Stimulated activated naive CD8-positive, alpha-beta T cell treated with anti-CD3 and anti-CD28 coated beads, Interleukin-15, Interleukin-2, amounts not matched to agents 100 U/mL and 50 U/mL, for 24 hours (primary cell): ENCODE data around the gene ZNF296.
A peak's percentile ranks its signal among the peaks of the same experiment; 100 is the strongest.
"Not testable (repeated sequence)": the region's sequence is repeated elsewhere in the genome, so short reads cannot be mapped to it uniquely, and the experiment has no call there.

Source experiments
- ATAC-seq: fragments of 150-1000 bp; cut with Tn5 transposase; one replicate; pipeline ENCODE4 v1.10.0; 2021
- DNase-seq: peaks from one replicate; pipeline ENCODE4 v3.0.0; 2021

Gene ZNF296

DNA sequence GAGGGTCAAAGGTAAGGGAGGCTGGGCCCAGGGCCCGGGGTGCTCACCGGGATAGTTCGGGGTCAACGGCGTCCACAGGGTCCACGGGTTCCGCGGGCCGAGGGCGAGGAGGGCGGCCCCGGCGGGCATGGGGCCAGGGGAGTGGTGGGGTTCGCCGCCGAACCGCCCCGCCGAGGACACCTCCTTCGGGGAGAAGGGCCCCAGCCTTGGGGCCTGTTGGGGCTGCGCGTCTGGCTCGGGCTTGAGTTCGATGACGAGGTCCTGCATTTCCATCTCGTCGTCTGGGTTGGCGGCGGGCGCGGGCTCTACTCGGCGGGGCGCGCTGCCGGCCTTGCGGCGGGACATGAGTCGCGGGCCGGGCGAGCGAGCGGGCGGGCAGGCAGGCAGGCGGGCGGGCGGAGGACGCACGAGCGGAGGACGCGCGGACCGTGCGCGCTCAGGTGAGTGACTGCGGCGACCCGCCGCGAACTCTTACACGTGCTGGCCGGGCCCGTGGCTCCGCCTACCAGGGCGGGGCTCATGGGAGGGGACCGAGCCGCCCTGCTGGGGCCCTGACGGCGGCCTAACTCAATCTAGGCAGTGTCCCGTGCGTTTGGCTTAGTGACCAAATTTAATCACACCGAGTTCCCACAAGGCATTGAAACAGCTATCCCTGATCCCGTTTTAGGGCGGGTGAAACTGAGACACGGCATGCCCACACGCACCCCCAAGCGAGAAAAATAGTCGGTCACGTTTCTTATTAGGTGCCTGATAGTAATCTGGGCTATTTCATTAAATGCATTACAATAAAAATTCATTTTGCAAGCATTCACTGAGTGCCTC lies at the start of gene ZNF296:
Gene ZNF296, minus strand, starts transcription at position 450 of the 822 bp plus-strand sequence. Its CDS starts 105 bp downstream, at position 345.
- ATAC-seq (peak; percentile 83), DNase-seq (peak; percentile 88)

GRCh38 chr19:45125360-45125759 lies 49.1 kb upstream of the ZNF296 start:
- ATAC-seq, result no peak

GRCh38 chr19:45124021-45124420 lies 47.7 kb upstream of the ZNF296 start:
- no peak for ATAC-seq
- DNase-seq, result no peak

More at GRCh38 chr19:45125360-45125759, 49.1 kb upstream of the ZNF296 start:
- no peak for DNase-seq

DNA sequence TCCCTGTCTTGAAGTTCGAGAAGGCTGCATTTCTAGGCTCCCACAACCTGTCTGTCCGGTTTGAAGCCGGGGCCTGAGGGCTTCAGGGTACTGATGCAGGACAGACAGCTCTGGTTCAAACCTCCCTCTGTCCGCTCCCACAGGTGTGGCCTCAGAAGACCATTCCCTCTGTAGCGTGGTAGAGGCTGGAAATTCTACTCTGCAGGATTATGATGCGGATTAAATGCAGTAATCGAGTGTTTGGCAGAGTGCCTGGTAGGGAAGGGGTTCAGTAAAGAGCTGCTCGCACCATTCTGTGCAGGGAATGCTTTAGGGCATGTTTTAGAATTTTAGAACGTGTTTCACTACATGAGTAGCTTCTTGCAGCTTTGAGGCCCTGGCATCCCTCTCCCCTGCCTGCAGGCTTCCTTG lies 47.2 kb upstream of the ZNF296 start:
- ATAC-seq (no peak), DNase-seq (no peak)

- DNase-seq (no peak), ATAC-seq (no peak)
Observed at GRCh38 chr19:45122832-45123231, 46.6 kb upstream of the ZNF296 start.

DNA sequence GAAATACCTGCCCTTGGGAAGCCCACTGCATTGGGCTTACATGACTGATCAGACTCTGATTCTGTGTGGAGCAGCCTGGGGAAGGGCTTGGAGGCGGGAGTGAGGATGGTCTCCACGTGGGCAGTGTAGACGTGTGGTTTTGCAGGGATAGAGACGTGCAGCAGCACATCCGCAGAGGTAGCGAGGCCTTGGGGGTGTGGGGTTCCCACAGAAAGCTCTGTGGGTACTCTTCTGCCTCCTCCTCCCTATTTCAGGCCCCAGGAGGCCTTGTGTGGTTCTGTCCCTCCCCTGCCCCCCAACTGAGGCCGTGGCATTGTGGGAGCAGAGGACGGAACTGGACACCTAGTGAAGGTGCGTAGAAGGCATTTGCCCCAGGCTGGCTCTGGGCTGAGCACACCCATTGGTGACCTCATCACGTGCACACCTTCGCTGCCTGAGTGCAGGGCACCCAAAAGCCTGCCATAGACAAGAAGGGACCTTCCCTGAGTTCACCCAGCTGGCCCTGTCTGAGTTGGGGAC lies 45.6 kb upstream of the ZNF296 start:
- DNase-seq, result peak; percentile 31
- no peak for ATAC-seq

- DNase-seq (no peak), ATAC-seq (no peak)
Observed at GRCh38 chr19:45119582-45119981, 43.3 kb upstream of the ZNF296 start.

DNA sequence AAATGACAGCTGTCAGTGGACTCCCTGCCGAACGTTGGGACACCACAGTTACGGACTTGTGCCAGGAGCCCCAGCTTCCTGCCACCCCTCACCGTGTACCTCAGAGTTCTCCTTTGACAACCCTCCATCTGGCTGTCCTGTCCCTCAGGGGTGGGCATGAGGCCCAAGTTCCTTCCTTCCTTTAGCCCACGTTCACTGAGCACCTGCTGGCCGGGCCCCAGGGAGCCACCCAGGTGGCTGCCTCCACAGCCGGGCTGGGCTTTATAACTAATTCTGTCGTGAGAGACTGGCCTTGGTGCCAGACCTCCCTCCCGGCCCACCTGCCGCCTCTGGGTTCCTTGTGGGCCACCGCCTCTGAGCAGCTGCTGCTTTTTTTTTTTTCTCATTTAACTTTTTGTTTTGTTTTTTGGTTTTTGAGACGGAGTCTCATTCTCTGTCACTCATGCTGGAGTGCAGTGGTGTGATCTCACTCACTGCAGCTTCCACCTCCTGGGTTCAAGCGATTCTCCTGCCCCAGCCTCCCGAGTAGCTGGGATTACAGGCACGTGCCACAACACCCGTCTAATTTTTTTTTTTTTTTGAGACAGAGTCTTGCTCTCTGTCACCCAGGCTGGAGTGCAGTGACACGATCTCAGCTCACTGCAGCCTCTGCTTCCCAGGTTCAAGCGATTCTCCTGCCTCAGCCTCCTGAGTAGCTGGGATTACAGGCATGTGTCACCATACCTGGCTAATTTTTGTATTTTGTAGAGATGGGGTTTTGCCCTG lies 42.5 kb upstream of the ZNF296 start:
- not testable (repeated sequence) for DNase-seq, ATAC-seq

GRCh38 chr19:45118106-45118505 lies 41.8 kb upstream of the ZNF296 start:
- ATAC-seq, result no peak
- DNase-seq, result no peak

- ATAC-seq, result peak; percentile 26
Observed at GRCh38 chr19:45117671-45118070, 41.4 kb upstream of the ZNF296 start.

GRCh38 chr19:45117167-45117594 lies 40.9 kb upstream of the ZNF296 start:
- peak; percentile 82 for DNase-seq
- peak; percentile 86 for ATAC-seq

More at GRCh38 chr19:45117671-45118070, 41.4 kb upstream of the ZNF296 start:
- no peak for DNase-seq

- ATAC-seq (no peak), DNase-seq (no peak)
Observed at GRCh38 chr19:45115809-45116615, 39.7 kb upstream of the ZNF296 start.

- ATAC-seq, result no peak
Observed at GRCh38 chr19:45114116-45114515, 37.8 kb upstream of the ZNF296 start.

DNA sequence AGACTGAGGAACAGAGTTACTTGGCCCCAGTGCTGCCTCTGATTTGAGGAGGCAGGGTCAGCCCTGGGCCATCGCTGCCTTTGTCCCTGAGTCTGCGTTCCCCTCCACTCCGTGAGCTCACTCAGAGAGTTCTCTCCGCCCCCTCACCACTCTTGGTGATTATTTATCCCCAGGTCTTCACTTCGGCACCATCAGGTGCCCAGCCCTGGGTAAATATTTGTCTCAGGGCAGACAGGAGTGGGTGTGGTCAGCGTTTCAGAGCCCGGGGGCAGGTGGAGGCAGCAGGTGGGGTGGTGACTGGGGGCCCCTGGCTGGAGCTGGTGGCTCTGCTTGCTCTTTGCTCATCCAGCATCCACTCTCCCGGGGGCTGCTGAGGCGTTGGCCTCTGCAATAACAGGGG lies 37.4 kb upstream of the ZNF296 start:
- ATAC-seq, result no peak
- no peak for DNase-seq

More at GRCh38 chr19:45114116-45114515, 37.8 kb upstream of the ZNF296 start:
- no peak for DNase-seq

GRCh38 chr19:45112111-45112827 lies 36.0 kb upstream of the ZNF296 start:
- DNase-seq (no peak), ATAC-seq (no peak)

DNA sequence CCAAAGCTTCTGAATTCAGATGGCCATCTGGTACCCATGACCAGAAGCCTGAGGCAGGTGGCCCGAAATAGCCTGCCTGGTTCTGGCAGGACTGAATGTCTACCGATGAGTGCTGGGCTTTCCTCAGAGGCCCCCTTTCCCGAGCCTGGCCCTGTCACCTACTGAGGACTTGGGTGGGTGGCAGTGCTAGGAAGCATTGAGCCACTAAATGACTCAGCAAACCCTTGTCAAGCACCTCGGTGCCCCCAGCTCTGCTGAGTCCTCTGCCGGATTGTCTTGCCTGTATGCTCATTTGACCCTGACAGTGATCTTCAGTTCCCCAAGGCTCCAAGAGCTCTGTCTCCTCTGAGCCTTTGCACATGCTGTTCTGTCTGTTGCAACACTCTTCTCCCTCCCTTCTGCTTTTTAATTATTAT lies 34.6 kb upstream of the ZNF296 start:
- DNase-seq (peak; percentile 39), ATAC-seq (peak; percentile 85)

DNA sequence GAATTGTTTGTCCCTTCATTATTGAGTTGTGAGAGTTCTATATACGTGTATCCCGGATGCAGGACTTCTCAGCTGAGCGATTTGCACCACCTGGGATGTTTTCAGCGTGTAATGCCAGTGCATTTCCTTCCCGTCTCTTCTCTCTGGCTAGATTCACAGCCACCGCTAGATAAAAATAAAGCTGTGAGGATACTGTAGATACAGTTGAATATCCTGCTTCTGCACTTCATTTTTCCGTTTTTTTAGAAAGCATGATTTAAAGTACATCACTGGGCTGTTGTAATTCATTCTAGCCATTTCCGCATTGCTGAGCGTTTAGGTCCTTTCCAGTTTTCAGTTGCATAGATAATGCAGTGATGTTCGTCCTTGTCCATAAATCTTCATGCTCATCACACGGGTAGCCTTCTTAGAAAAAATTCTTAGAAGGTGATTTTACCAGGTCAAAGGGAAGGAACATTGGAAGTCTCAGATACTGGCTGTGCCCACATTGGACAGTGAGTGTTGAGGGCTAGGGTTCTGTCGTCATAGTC lies 31.4 kb upstream of the ZNF296 start:
- ATAC-seq, result no peak
- no peak for DNase-seq

- not testable (repeated sequence) for DNase-seq, ATAC-seq
Observed at GRCh38 chr19:45106363-45106762, 30.1 kb upstream of the ZNF296 start.

GRCh38 chr19:45104658-45105349 lies 28.5 kb upstream of the ZNF296 start:
- ATAC-seq, result peak; percentile 20

More at GRCh38 chr19:45104658-45105349, 28.5 kb upstream of the ZNF296 start:
- DNase-seq, result no peak
